Chondrocyte (in vitro differentiated cells): Measurements from ENCODE around the gene RUSF1. TPM values are rescaled to one million over a fixed set of nuclear protein-coding genes. Genes with fewer than 3 reads are reported as not detected.
"Not testable (repeated sequence)": the region's sequence is repeated elsewhere in the genome, so short reads cannot be mapped to it uniquely, and the experiment has no call there.

Experiments used
- DNase-seq: peaks from one replicate; pipeline ENCODE4 v3.0.0; 2021; ENCODE audit warnings: mixed read lengths, low spot score
- H3K27ac Mint-ChIP-seq: one replicate; pipeline ENCODE4 v1.8.0; 2021; ENCODE audit warnings: mild to moderate bottlenecking, moderate library complexity, mixed read lengths; ENCODE audit not compliant: unreplicated experiment
- H3K27me3 Mint-ChIP-seq: 2 replicates; pipeline ENCODE4 v1.8.0; 2021; ENCODE audit warnings: low read depth, mixed read lengths
- H3K36me3 Mint-ChIP-seq: 2 replicates; pipeline ENCODE4 v1.8.0; 2021; ENCODE audit warnings: low read depth, mixed read lengths
- H3K4me1 Mint-ChIP-seq: 2 replicates; pipeline ENCODE4 v1.8.0; 2021; ENCODE audit warnings: low read depth, mild to moderate bottlenecking, mixed read lengths
- H3K4me3 Mint-ChIP-seq: one replicate; pipeline ENCODE4 v1.8.0; 2021; ENCODE audit warnings: mild to moderate bottlenecking, moderate library complexity, mixed read lengths; ENCODE audit not compliant: unreplicated experiment
- H3K9me3 Mint-ChIP-seq: 2 replicates; pipeline ENCODE4 v1.8.0; 2021; ENCODE audit warnings: low read depth, mixed read lengths
- CTCF ChIP-seq: fragments of 200-600 bp; sonication (generic); IDR thresholded peaks from 2 replicates; pipeline ENCODE4 v1.5.0; 2021; ENCODE audit warnings: antibody characterized with exemption, mild to moderate bottlenecking, moderate library complexity
- long read RNA-seq: library from polyadenylated mRNA; stranded (forward); transcript quantifications from one replicate; pipeline ENCODE4 v2.0.0, GENCODE V29; 2021
- total RNA-seq: library from RNA; stranded (reverse); gene quantifications from 3 replicates; pipeline ENCODE4 v1.2.1, GENCODE V29; 2021

Gene RUSF1
- 52.7 to 67.5 TPM (median 58.3 TPM) in 3 replicates for total RNA-seq
- long read RNA-seq, transcript C16orf58-201 (13 exons, 2,793 nt): major isoform, 106 of 144 reads
- long read RNA-seq, partial matches to known transcripts: 5 of 144 reads
- long read RNA-seq, other reads (novel, unspliced or antisense): 32 of 144 reads

- H3K4me1 Mint-ChIP-seq: peaks cover 31% of the 10 kb centered on the region
- peak within 1 kb of the TSS; percentile 88 for H3K4me3 Mint-ChIP-seq
- no peaks in the 10 kb centered on the region for H3K27me3 Mint-ChIP-seq
- H3K36me3 Mint-ChIP-seq: no peaks in the 10 kb centered on the region
- H3K27ac Mint-ChIP-seq: peak within 1 kb of the TSS; percentile 95
- DNase-seq: peak; percentile 97
- no peak for TF ChIP-seq CTCF
- H3K9me3 Mint-ChIP-seq: peaks cover 7% of the 10 kb centered on the region
These were observed at the start of gene RUSF1 for GRCh38 chr16:31507929-31508705. RUSF1 (minus strand) TSS chr16:31508391; CDS start chr16:31508373, 18 bp downstream.

GRCh38 chr16:31542763-31543162, 34.6 kb upstream of the RUSF1 start:
- peaks cover 18% of the 10 kb centered on the region for H3K27me3 Mint-ChIP-seq
- H3K27ac Mint-ChIP-seq: no peak overlapping the region
- no peaks in the 10 kb centered on the region for H3K4me1 Mint-ChIP-seq
- no peak overlapping the region for H3K4me3 Mint-ChIP-seq
- H3K36me3 Mint-ChIP-seq: peaks cover 2% of the 10 kb centered on the region
- H3K9me3 Mint-ChIP-seq: peaks cover 18% of the 10 kb centered on the region
- no peak for TF ChIP-seq CTCF
- no peak for DNase-seq

GRCh38 chr16:31539762-31540161, 31.6 kb upstream of the RUSF1 start:
- H3K4me1 Mint-ChIP-seq, DNase-seq, H3K27ac Mint-ChIP-seq, H3K36me3 Mint-ChIP-seq, H3K4me3 Mint-ChIP-seq: not testable (repeated sequence)
- H3K9me3 Mint-ChIP-seq: peaks cover 18% of the 10 kb centered on the region
- peaks cover 22% of the 10 kb centered on the region for H3K27me3 Mint-ChIP-seq

GRCh38 chr16:31538243-31538598, 30.0 kb upstream of the RUSF1 start:
- not testable (repeated sequence) for H3K27ac Mint-ChIP-seq, H3K4me1 Mint-ChIP-seq, H3K36me3 Mint-ChIP-seq, DNase-seq, H3K4me3 Mint-ChIP-seq
- H3K9me3 Mint-ChIP-seq: peaks cover 14% of the 10 kb centered on the region
- H3K27me3 Mint-ChIP-seq: peaks cover 21% of the 10 kb centered on the region

- DNase-seq: no peak
- Mint-ChIP-seq H3K9me3 (peaks cover 11% of the 10 kb centered on the region), H3K36me3 (peaks cover 2% of the 10 kb centered on the region), H3K27ac (no peak overlapping the region), H3K27me3 (peaks cover 21% of the 10 kb centered on the region), H3K4me1 (no peaks in the 10 kb centered on the region), H3K4me3 (no peak overlapping the region)
- TF ChIP-seq CTCF: no peak
These were observed 29.4 kb upstream of the RUSF1 start for GRCh38 chr16:31537362-31538242.

GRCh38 chr16:31536804-31537361, 28.7 kb upstream of the RUSF1 start:
- Mint-ChIP-seq H3K36me3 (peaks cover 2% of the 10 kb centered on the region), H3K4me1 (no peaks in the 10 kb centered on the region), H3K4me3 (no peak overlapping the region), H3K27ac (no peak overlapping the region), H3K27me3 (peaks cover 18% of the 10 kb centered on the region), H3K9me3 (peaks cover 4% of the 10 kb centered on the region)
- DNase-seq: no peak
- no peak for TF ChIP-seq CTCF
